HG02610 (cell line): ENCODE measurements around the gene MAP1LC3C.
"Not testable (repeated sequence)": the region's sequence is repeated elsewhere in the genome, so short reads cannot be mapped to it uniquely, and the experiment has no call there.

ENCODE experiments used
- ATAC-seq: cut with Tn5 transposase; IDR thresholded peaks from one replicate; pipeline ENCODE4 v1.9.1; 2021; ENCODE audit warnings: mild to moderate bottlenecking, moderate library complexity; ENCODE audit not compliant: unreplicated experiment

MAP1LC3C gene

GRCh38 chr1:241994171-241994570 is 4.7 kb downstream of the MAP1LC3C start:
- ATAC-seq, result no peak

- ATAC-seq, result no peak
These were observed 6.2 kb downstream of the MAP1LC3C start for GRCh38 chr1:241992734-241993133.

- ATAC-seq, result no peak
These were observed 8.9 kb downstream of the MAP1LC3C start for GRCh38 chr1:241990040-241990439.

GRCh38 chr1:241988389-241988930 is 10.4 kb downstream of the MAP1LC3C start:
- not testable (repeated sequence) for ATAC-seq

- peak; percentile 55 for ATAC-seq
These were observed 13.1 kb downstream of the MAP1LC3C start for GRCh38 chr1:241985787-241986186.

GRCh38 chr1:241979926-241980325 is 19.0 kb downstream of the MAP1LC3C start:
- ATAC-seq, result no peak

GRCh38 chr1:241979071-241979470 is 19.8 kb downstream of the MAP1LC3C start:
- no peak for ATAC-seq

- ATAC-seq, result no peak
These were observed 22.7 kb downstream of the MAP1LC3C start for GRCh38 chr1:241976229-241976628.

GRCh38 chr1:241972703-241973369 is 26.1 kb downstream of the MAP1LC3C start:
- ATAC-seq, result no peak

GRCh38 chr1:241968611-241969010 is 30.3 kb downstream of the MAP1LC3C start:
- ATAC-seq, result no peak

GRCh38 chr1:241964550-241965282 is 34.2 kb downstream of the MAP1LC3C start:
- ATAC-seq, result no peak

- no peak for ATAC-seq
These were observed 35.2 kb downstream of the MAP1LC3C start for GRCh38 chr1:241963722-241964121.

- ATAC-seq, result no peak
These were observed 36.7 kb downstream of the MAP1LC3C start for GRCh38 chr1:241962153-241962552.

GRCh38 chr1:241957692-241958494 is 41.0 kb downstream of the MAP1LC3C start, which contains the start of gene BECN2:
BECN2 (plus strand) TSS chr1:241957767; CDS start chr1:241957767, 0 bp downstream.
- no peak for ATAC-seq

- ATAC-seq, result no peak
These were observed 48.5 kb downstream of the MAP1LC3C start for GRCh38 chr1:241950390-241950789.

- no peak for ATAC-seq
These were observed 51.5 kb downstream of the MAP1LC3C start for GRCh38 chr1:241947354-241947753.
